ENCODE results near the gene AIP. TPM values are rescaled to one million over a fixed set of nuclear protein-coding genes. Genes with fewer than 3 reads are reported as not detected.
"Not testable (repeated sequence)": the region's sequence is repeated elsewhere in the genome, so short reads cannot be mapped to it uniquely, and the experiment has no call there.

Gene AIP
- total and polyA plus RNA-seq, 2 donors from 2014 or later = 61.5 to 135 TPM

DNA sequence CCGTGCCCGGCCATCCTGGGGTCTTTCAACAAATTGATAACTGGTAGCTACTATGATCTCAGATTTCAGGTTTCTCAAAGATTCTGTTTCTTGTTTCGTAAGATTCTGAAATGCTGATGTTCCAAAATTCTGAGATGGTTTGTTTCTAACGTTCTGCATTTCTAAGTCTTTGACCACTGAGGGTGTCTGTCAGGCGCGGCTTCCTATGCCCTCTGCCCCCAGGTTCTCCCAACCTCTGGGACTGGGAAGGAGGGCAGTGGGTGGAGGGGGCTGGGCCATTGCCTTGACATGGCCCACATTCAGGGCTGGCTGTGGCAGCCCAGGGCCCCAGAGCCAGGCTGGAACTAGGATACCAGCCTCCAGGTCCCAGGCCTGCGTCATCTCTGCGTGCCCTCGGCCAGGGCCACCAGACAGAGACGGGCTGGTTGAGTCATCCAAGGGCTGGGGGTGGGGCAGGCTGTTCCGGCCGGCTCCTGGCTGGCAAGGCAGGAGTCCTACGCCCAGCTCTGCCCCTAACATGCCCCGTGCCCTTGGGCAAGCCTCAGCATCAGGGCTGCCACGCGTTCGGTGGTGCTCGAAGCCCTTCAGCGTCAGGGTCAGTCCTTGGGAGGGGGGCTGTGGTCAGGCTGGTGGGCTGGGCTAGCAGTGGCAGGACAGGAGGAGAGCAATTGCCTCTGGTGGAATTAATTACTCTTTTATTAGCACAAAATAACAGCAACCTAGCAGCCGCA is 19.0 kb upstream of the AIP start:
- H3K9ac ChIP-seq (ENCODE audit: low read length in 3 of 3) = peak overlapping the region in 1 of 3 donors; percentile 48

DNA sequence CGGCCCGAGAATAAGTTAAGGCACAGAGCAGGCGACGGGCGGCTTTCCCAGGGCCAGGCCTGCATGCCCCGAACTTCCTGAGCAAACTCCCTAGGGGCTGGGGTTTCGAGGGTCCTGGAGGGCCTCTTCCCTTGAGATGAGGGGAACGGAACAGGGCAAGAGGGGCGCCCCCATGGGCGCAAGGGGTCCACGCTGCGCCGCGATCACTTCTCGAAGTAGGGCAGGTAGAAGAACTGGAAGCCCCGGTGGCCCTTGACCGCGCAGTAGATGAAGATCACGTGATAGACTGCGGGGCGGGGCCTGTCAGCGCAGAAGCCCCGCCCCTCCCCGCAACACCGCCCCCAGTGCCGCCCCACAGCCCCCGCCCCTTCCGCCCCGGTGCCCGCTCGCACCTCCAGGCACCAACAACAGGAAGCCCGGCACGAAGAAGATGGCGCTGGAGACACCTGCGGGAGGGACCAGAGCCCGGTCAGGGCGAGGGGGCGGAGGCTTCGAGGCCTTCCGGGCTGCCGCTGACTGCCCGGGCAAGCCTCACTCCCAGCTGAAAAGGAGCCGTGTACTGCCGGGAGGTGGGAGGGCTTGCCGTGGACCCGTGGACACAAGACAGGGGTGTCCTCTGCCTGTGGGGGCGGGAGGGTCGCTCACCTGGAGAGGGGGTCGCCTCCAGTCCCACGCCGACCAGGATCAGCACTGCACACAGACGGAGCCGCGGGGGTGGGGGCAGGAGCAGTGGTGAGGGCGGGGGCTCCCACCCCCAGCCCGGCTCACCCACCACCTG is 18.2 kb upstream of the AIP start:
- peaks cover 0 to 23% (median 12%) of the 10 kb centered on the region in 3 donors for H3K4me1 ChIP-seq (ENCODE audit: control insufficient read depth in 2 of 3, insufficient read depth in 2 of 3, low read depth in 1 of 3, low read length in 3 of 3)
- intact Hi-C loops (cut with DNase I) = no loop called here
- H3K9me3 ChIP-seq (ENCODE audit: control insufficient read depth in 2 of 3, insufficient read depth in 1 of 3, low read length in 3 of 3) = no peaks in the 10 kb centered on the region
- DNase-seq (peak; percentile 92 to 97 (median 94)), FAIRE-seq (no peak)
- H3K27me3 ChIP-seq (ENCODE audit: control insufficient read depth, insufficient read depth, low read length) = no peaks in the 10 kb centered on the region
- H3K27ac ChIP-seq (ENCODE audit: low read depth in 2 of 2, low read length in 2 of 2) = peak overlapping the region; percentile 93
- H3K4me3 ChIP-seq (ENCODE audit: low read length in 3 of 3) = peak overlapping the region; percentile 50 to 81 (median 56)
- TF ChIP-seq CTCF (IDR thresholded peaks at IDR 0.05; ENCODE audit: borderline replicate concordance, extremely low read depth, insufficient read depth) = no peak
- H3K36me3 ChIP-seq (ENCODE audit: control insufficient read depth in 2 of 3, insufficient read depth in 3 of 3, low read length in 3 of 3) = no peaks in the 10 kb centered on the region
- H3K9ac ChIP-seq (ENCODE audit: low read length in 3 of 3) = peak overlapping the region; percentile 9 to 96 (median 18)

More for the DNA sequence above, 19.0 kb upstream of the AIP start:
- DNase-seq = peak in 2 of 5 donors; percentile 78 to 95
- Histone ChIP-seq H3K27ac (ENCODE audit: low read depth in 2 of 2, low read length in 2 of 2) (peak overlapping the region; percentile 86 to 93), H3K4me1 (ENCODE audit: control insufficient read depth in 2 of 3, insufficient read depth in 2 of 3, low read depth in 1 of 3, low read length in 3 of 3) (peaks cover 0 to 21% (median 12%) of the 10 kb centered on the region in 3 donors), H3K4me3 (ENCODE audit: low read length in 3 of 3) (peak overlapping the region in 1 of 3 donors; percentile 81), H3K36me3 (ENCODE audit: control insufficient read depth in 2 of 3, insufficient read depth in 3 of 3, low read length in 3 of 3) (no peaks in the 10 kb centered on the region), H3K27me3 (ENCODE audit: control insufficient read depth, insufficient read depth, low read length) (no peaks in the 10 kb centered on the region), H3K9me3 (ENCODE audit: control insufficient read depth in 2 of 3, insufficient read depth in 1 of 3, low read length in 3 of 3) (no peaks in the 10 kb centered on the region)
- TF ChIP-seq CTCF (IDR thresholded peaks at IDR 0.05; ENCODE audit: borderline replicate concordance, extremely low read depth, insufficient read depth) = no peak
- no peak for FAIRE-seq
- intact Hi-C loops (cut with DNase I) = no loop called here

GRCh38 chr11:67465189-67465510 is 17.7 kb upstream of the AIP start:
- intact Hi-C loops (cut with DNase I) = no loop called here
- Histone ChIP-seq H3K36me3 (ENCODE audit: control insufficient read depth in 2 of 3, insufficient read depth in 3 of 3, low read length in 3 of 3) (no peaks in the 10 kb centered on the region), H3K9me3 (ENCODE audit: control insufficient read depth in 2 of 3, insufficient read depth in 1 of 3, low read length in 3 of 3) (no peaks in the 10 kb centered on the region), H3K9ac (ENCODE audit: low read length in 3 of 3) (peak overlapping the region in 2 of 3 donors; percentile 29 to 96), H3K4me3 (ENCODE audit: low read length in 3 of 3) (peak overlapping the region; percentile 50 to 81 (median 56)), H3K4me1 (ENCODE audit: control insufficient read depth in 2 of 3, insufficient read depth in 2 of 3, low read depth in 1 of 3, low read length in 3 of 3) (peaks cover 0 to 23% (median 12%) of the 10 kb centered on the region in 3 donors), H3K27me3 (ENCODE audit: control insufficient read depth, insufficient read depth, low read length) (no peaks in the 10 kb centered on the region), H3K27ac (ENCODE audit: low read depth in 2 of 2, low read length in 2 of 2) (peak overlapping the region; percentile 93)
- FAIRE-seq = no peak
- TF ChIP-seq CTCF (IDR thresholded peaks at IDR 0.05; ENCODE audit: borderline replicate concordance, extremely low read depth, insufficient read depth) = no peak
- DNase-seq = no peak

DNA sequence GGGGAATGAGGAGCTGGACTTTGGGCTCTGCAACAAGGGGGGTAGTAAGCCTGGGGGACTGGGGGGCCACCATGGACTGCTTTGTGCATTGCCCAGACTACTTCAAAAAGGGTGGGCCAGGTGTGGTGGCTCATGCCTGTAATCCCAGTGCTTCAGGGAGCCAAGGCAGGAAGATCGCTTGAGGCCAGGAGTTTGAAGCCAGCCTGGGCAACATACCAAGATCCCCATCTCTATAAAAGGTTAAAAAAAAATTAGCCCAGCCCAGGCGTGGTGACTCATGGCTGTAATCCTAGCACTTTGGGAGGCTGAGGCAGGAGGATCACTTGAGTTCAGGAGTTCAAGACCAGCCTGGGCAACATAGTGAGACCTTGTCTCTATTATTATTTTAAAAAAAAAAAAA is 17.3 kb upstream of the AIP start:
- H3K36me3 ChIP-seq (ENCODE audit: control insufficient read depth in 2 of 3, insufficient read depth in 3 of 3, low read length in 3 of 3); H3K9me3 ChIP-seq (ENCODE audit: control insufficient read depth in 2 of 3, insufficient read depth in 1 of 3, low read length in 3 of 3); DNase-seq; H3K27me3 ChIP-seq (ENCODE audit: control insufficient read depth, insufficient read depth, low read length); intact Hi-C loops (cut with DNase I); FAIRE-seq: not testable (repeated sequence)
- H3K27ac ChIP-seq (ENCODE audit: low read depth in 2 of 2, low read length in 2 of 2) = peak overlapping the region in 1 of 2 donors; percentile 93
- H3K9ac ChIP-seq (ENCODE audit: low read length in 3 of 3) = peak overlapping the region in 1 of 3 donors; percentile 96
- H3K4me3 ChIP-seq (ENCODE audit: low read length in 3 of 3) = peak overlapping the region in 2 of 3 donors; percentile 50 to 81
- peaks cover 0 to 23% (median 12%) of the 10 kb centered on the region in 3 donors for H3K4me1 ChIP-seq (ENCODE audit: control insufficient read depth in 2 of 3, insufficient read depth in 2 of 3, low read depth in 1 of 3, low read length in 3 of 3)

Data from kidney (tissue), 14 donors.